ENCODE results near the gene RCCD1.
A peak's percentile ranks its signal among the peaks of the same experiment; 100 is the strongest.

RCCD1 gene

GRCh38 chr15:90946941-90947576, 7.6 kb upstream of the RCCD1 start:
- no peak for DNase-seq

DNA sequence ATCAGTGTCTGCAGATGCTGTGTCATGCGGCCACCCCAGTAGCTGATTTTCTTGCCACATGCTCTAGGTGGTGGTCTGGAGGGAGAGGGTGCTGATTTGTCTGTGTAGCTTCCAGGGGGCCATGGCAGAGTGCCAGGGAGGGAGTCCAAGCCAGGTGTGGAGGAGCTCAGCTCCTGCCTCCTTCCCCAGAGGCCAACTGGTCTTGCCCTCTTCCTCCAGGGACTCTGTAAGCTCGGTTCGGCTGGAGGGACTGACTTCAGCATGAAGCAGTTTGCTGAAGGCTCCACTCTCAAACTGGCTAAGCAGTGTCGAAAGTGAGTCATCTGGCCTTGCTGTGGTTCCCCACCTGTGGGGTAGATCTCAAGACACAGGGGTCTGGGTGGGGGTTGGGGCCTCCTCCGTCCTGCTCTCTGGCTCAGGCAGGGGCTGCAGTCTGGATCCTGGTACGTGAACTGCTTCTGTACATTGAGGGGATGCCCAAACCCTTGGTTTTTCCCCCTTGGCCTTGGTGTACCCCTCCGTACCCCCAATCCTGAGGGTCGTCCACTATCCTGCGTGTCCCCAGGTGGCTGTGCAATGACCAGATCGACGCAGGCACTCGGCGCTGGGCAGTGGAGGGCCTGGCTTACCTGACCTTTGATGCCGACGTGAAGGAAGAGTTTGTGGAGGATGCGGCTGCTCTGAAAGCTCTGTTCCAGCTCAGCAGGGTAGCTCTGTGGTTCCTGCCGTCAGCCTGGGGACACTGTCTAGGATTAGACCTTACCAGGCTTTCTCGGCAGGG, 6.9 kb upstream of the RCCD1 start:
- no peak for DNase-seq

- no peak for DNase-seq
These were observed 6.2 kb upstream of the RCCD1 start for GRCh38 chr15:90948506-90948905.

DNA sequence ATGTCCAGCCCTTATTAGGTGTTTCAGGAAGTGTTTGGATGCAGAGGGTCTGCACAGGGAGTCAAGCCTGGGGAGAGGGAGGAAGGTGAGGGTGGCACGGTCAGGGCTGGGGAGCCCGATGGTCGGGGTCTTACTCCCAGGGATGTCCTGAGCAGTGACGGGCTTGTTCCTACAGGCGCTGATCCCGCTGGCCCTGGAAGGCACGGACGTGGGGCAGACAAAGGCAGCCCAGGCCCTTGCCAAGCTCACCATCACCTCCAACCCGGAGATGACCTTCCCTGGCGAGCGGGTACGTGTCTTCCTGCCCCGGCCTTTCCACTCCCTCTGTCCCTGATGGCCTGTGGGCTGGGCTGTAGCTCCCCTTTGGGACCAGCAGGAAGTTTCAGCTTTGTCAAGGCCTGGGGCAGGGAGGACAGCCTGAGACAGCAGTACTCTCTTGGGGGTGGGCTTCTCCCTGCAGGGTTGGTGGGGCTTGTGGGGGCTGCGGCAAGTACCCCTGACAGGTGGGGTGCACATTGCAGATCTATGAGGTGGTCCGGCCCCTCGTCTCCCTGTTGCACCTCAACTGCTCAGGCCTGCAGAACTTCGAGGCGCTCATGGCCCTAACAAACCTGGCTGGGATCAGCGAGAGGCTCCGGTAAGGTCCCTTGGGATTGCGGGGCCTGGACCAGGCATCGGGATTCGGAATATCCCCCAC, 4.6 kb upstream of the RCCD1 start:
- DNase-seq = no peak

DNA sequence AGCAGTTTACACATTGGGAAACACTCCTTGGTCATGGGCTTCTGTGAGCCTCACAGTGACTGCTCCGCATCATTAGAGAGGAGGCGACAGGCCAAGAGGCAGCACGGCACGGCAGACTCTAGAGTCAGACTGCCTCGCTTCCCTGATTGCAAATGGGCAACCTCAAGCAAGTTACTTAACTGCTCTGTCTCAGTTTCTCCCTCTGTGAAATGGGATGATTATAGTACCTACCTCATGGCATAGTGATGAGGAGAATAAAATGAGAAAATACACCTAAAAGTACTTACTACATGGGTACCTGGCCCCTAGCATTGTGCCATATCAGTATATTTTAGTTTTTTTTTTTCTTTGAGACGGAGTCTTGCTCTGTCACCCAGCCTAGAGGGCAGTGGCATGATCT, 4.0 kb upstream of the RCCD1 start:
- no peak for DNase-seq

DNA sequence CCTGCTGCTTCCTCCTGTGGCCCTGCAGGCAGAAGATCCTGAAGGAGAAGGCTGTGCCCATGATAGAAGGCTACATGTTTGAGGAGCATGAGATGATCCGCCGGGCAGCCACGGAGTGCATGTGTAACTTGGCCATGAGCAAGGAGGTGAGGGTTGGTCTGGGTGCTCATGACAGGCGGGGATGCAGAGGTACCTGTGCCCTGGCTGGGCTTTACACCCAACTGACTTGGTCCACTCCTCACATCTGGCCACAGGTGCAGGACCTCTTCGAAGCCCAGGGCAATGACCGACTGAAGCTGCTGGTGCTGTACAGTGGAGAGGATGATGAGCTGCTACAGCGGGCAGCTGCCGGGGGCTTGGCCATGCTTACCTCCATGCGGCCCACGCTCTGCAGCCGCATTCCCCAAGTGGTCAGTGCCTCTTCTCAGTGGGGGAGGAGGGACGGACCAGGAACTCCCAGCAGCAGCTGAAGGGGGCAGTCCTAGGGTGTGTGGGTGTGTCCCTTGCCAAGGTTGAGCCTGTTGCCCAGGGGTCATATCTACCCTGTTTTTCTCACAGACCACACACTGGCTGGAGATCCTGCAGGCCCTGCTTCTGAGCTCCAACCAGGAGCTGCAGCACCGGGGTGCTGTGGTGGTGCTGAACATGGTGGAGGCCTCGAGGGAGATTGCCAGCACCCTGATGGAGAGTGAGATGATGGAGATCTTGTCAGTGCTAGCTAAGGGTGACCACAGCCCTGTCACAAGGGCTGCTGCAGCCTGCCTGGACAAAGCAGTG, 1.6 kb upstream of the RCCD1 start:
- DNase-seq = no peak

DNA sequence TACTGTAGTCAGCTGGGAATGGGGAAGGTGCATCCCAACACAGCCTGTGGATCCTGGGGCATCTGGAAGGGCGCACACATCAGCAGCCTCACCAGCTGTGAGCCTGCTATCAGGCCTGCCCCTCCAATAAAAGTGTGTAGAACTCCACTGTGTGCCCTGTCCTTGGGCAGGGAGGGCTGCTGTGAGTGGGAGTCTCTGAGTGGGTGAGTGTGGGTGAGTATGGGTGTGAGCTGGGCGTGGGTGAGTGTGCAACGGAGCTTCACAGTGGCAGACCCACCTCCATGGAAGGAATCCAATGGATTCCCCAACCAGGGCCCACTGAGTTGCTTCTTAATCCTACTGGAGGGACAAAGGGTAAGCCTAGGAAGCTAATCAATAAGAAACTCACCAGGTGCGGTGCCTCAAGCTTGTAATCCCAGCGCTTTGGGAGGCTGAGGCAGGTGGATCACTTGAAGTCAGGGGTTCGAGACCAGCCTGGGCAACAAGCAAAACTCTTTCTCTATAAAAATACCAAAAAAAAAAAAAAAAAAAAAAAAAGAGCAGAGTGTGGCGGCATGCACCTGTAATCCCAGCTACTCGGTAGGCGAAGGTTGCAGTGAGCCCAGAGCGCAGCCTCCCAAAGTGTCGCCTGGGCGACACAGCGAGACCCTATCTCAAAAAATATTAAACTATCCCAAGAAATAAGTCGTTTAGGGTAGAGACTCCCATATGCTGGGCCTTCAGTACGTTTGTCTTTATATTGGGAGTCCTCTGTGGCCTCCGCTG, 555 bp upstream of the RCCD1 start:
- no peak for DNase-seq

DNA sequence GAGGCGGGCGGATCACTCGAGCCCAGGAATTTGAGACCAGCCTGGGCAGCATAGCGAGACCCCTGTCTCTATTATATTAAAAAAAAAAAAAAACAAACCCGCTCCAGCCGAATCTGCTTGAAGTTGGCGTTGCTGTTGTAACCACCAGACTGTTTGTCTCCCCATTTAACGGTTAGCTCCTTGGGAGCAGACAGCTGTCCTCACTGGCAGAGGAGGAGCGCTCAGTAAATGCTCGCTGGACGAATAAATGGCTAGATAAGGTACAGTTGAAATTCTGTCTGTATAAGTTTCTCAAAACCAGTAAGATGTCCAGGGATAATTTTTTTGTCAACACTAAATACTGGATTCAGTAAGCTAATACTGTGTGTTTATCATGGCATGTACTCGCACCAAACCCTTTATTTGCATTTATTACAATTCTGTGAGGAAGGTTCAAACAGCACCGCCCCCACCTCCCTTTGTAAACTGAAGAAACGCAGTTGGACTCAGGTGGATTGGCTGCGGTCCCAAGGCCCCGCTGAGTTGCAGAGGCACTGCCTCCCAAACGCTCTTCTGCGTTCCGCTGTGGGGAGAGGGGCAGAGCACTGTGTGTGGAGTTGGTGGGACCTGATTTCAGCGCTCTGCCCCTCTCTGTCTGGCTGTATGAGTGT, 1.1 kb downstream of the RCCD1 start:
- no peak for DNase-seq

GRCh38 chr15:90956274-90957030, 1.8 kb downstream of the RCCD1 start:
- DNase-seq = peak; percentile 82

- DNase-seq = no peak
These were observed 2.5 kb downstream of the RCCD1 start for GRCh38 chr15:90957031-90957790.

DNA sequence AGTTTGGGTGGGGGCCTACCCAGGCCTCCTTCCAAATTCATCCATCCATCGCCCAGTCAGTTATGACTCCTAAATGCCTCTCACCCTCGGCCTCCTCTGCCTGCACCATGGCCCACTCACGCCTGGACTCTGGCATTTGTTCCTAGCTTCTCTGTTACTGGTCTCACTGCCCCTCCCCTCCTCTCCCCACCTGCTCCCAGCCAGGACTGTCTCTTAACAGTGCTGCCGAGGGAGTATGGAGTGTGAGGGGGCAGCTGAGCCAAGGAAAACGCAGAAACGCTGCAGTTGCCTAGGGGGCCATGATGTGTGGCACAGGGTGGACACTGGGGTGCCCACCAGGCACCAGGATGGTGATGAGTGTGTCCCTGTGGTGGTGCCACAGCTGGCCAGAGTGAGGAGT, 3.1 kb downstream of the RCCD1 start:
- no peak for DNase-seq

- DNase-seq = no peak
These were observed 4.4 kb downstream of the RCCD1 start for GRCh38 chr15:90959028-90959595.

DNA sequence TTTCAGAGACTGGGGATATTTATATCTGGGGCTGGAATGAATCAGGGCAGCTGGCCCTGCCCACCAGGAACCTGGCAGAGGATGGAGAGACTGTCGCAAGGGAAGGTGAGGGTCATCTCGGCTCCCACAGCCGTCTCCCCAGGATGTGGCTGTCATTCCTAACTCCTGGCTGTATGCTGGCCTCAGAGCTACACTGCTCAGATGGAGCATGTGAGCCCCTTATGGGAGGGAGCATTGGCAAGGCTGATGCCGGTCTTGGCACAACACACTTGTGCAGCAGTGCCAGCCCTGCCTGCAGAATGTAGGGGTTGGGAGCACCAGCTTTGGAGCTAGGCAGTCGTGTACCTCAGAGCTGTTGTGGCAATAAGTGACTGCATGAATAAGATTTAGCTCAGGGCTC, 5.2 kb downstream of the RCCD1 start:
- no peak for DNase-seq

DNA sequence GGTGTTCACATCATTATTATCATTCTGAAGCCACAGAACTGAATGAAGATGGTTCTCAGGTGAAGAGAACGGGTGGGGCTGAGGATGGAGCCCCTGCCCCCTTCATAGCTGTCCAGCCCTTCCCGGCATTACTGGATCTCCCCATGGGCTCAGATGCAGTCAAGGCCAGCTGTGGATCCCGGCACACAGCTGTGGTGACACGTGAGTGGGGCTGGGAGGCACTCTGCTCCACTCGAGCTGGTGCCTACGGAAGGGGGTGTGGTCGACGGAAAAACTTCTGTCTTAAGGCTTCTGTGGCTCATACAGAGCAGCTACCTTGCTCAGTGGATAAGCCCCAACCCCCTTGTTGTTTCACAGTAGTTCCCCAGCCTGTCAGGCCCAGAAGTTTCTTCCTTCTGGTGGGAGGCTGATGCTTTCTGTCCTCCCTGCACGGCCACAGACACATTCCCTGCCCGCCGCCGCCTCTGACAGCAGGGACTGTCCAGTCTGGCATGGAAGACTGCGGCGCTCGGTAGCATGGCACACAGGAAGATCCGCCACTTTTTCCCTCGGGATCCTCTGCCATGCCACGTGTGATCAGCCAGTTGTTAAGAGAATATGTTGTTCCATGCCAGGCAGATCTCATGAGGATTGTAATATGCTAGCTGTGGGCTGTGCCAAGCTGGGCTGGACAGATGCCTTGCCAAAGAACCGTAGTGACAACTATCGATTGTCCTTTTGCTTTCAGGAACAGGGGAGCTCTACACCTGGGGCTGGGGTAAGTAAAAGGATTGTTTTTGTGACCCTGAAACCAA, 5.8 kb downstream of the RCCD1 start:
- no peak for DNase-seq

- DNase-seq = no peak
These were observed 7.3 kb downstream of the RCCD1 start for GRCh38 chr15:90962021-90962420.

DNA sequence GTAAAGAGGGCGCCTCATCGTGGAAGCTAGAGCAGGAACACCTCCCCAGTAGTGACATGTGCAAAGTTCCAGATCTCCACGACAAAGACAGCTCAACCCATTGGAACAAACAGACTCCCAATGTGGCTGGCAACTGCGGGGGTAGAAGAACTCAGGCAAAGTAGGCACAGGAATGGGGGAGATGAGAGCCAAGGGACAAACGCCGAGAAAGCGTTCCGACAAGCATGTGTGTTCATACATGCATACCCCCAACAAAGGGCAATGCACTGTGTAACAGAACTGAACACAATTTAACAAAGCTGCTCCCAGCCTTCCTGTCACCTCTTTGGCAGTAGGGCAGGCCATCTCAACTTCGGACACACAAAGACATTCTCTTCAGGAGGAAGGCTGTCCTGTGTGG, 11.6 kb downstream of the RCCD1 start:
- DNase-seq = no peak

DNA sequence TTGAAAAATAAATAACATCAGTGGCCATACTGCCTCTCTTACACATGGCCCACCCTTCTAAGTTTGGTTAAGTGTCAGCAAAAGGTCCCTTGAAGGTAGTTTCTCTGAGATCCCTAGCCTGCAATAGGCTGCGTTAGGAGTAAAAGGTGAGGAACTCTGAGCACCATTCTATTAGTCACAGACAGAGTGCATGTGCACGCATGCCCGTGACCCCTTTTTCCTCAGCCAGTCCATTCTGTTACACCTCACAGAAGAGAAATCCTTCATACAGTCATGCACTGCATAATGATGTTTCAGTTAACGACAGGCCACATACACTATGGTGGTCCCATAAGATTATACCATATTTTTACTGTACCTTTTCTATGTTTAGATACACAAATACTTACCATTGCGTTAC, 12.5 kb downstream of the RCCD1 start:
- DNase-seq = no peak

GRCh38 chr15:90968434-90968833, 13.8 kb downstream of the RCCD1 start:
- no peak for DNase-seq

DNA sequence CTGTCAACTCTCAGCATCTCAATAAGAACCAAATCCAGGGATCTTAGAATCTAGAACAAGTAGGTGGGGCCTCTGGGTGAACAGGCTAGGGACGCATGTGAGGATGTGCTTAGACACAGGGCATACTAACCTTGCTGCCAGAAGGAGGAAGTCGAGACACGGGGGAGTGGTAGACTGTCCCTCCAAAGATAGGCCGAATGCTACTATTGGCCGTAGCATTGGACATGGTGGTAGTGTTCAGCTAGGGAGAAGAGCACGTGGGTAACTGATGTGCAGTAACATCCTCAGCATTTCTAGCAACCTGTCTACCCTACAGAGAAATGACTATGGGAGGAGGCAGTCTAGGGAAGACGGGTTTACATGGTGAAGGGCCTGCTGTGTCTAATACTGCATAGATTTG, 15.6 kb downstream of the RCCD1 start:
- DNase-seq = no peak

Data from 8988T (cell line).